GM12878 (cell line): ENCODE data around the gene LDLRAD3. TPM values are rescaled to one million over a fixed set of nuclear protein-coding genes. Genes with fewer than 3 reads are reported as not detected.

Source experiments
- ATAC-seq: fragments of 200-7000 bp; cut with Tn5 transposase; 3 replicates; pipeline ENCODE4 v1.9.1; 2020; ENCODE audit warnings: mild to moderate bottlenecking, moderate library complexity
- BruUV-seq: library from RNA; stranded (reverse); fragments of 400-500 nt; replicated peaks from 2 replicates; lab custom pipeline; 2021; lab: Mats Ljungman, UMichigan
- CTCF ChIA-PET: fragments of 300-600 bp; sonication (Branson Sonifier 250); formaldehyde crosslinking; extraction: SDS; loops from one replicate; lab custom pipeline; 2021; ENCODE audit warnings: inconsistent platforms; lab: Yijun Ruan, JAX
- POLR2A ChIA-PET: fragments of 350-600 bp; formaldehyde crosslinking; extraction: SDS; loops from one replicate; lab custom pipeline; 2021; ENCODE audit warnings: inconsistent platforms; lab: Charles Lee
- RAD21 ChIA-PET: fragments of 300-600 bp; sonication (Branson Sonifier 250); formaldehyde crosslinking; loops from one replicate; lab custom pipeline; 2023; ENCODE audit warnings: antibody characterized with exemption; ENCODE audit not compliant: unreplicated experiment; lab: Charles Lee
- SMC1A ChIA-PET: fragments of 300-600 bp; sonication (Branson Sonifier 250); formaldehyde crosslinking; loops from one replicate; lab custom pipeline; 2023; ENCODE audit not compliant: unreplicated experiment, uncharacterized antibody; lab: Charles Lee
- DNase-seq: peaks from one replicate; pipeline ENCODE4 v3.0.0-alpha.2; 2011; ENCODE audit warnings: low read depth, low spot score
- FAIRE-seq: peaks from 3 replicates; lab custom pipeline; 2011; peaks lifted over from hg19 to GRCh38; lab: Jason Lieb, UNC
- H2AFZ ChIP-seq: 2 replicates; pipeline ENCODE4 v1.6.0; 2011; ENCODE audit warnings: low read depth, low read length, control low read depth; ENCODE audit not compliant: control insufficient read depth
- H3K27ac ChIP-seq: 2 replicates; pipeline ENCODE4 v1.5.1; 2011; ENCODE audit warnings: control low read depth; ENCODE audit not compliant: control insufficient read depth, insufficient read depth
- H3K27me3 ChIP-seq, 2 experiments: replicated peaks in 1 of 2; 2 replicates each; pipeline versions ENCODE4 v1.6.0 to v1.6.1; 2011; ENCODE audit warnings: low read length in 1 of 2; ENCODE audit not compliant: control insufficient read depth in 2 of 2, insufficient read depth in 2 of 2
- H3K36me3 ChIP-seq, 2 experiments: 2 replicates each; pipeline ENCODE4 v1.5.1; 2011; ENCODE audit warnings: low read length in 1 of 2; ENCODE audit not compliant: control insufficient read depth in 2 of 2, insufficient read depth in 2 of 2
- H3K4me1 ChIP-seq: 2 replicates; pipeline ENCODE4 v1.6.1; 2011; ENCODE audit warnings: mild to moderate bottlenecking, low read length, moderate library complexity, mixed read lengths; ENCODE audit not compliant: control insufficient read depth, insufficient read depth
- H3K4me2 ChIP-seq: 2 replicates; pipeline ENCODE4 v1.6.0; 2011; ENCODE audit warnings: control low read depth; ENCODE audit not compliant: control insufficient read depth, insufficient read depth
- H3K4me3 ChIP-seq: fragments of 200-600 bp; sonication (generic); 2 replicates; pipeline ENCODE4 v1.5.1; 2016
- H3K79me2 ChIP-seq: 2 replicates; pipeline ENCODE4 v1.6.0; 2011; ENCODE audit warnings: low read length; ENCODE audit not compliant: control insufficient read depth, insufficient read depth
- H3K9ac ChIP-seq: 2 replicates; pipeline ENCODE4 v1.8.0; 2011; ENCODE audit warnings: low read length, control low read depth, mixed read lengths; ENCODE audit not compliant: control insufficient read depth, insufficient read depth
- H3K9me3 ChIP-seq: replicated peaks from 3 replicates; pipeline ENCODE4 v1.5.1; 2011; ENCODE audit warnings: mild to moderate bottlenecking, low read length; ENCODE audit not compliant: control insufficient read depth, insufficient read depth
- H4K20me1 ChIP-seq: 2 replicates; pipeline ENCODE4 v1.6.0; 2011; ENCODE audit not compliant: control insufficient read depth, insufficient read depth
- EGR1 ChIP-seq, 2 experiments: IDR thresholded peaks; 1 replicate in 1 of 2; 2 replicates in 1 of 2; pipeline ENCODE4 v1.6.1; 2011 to 2012; ENCODE audit warnings: low read depth in 2 of 2, low read length in 2 of 2, borderline replicate concordance in 1 of 2, mild to moderate bottlenecking in 1 of 2, moderate library complexity in 1 of 2
- GABPA ChIP-seq: IDR thresholded peaks from 2 replicates; pipeline ENCODE4 v1.6.1; 2014; ENCODE audit warnings: antibody characterized with exemption, low read depth, mild to moderate bottlenecking, inconsistent platforms
- HDGF ChIP-seq: fragments of 450-650 bp; IDR thresholded peaks from 2 replicates; pipeline ENCODE4 v1.6.1; 2016; ENCODE audit warnings: antibody characterized with exemption
- JUND ChIP-seq: IDR thresholded peaks from 2 replicates; pipeline ENCODE4 v1.6.1; 2012; ENCODE audit warnings: low read depth, mild to moderate bottlenecking, low read length, improper control_type of control experiment, moderate library complexity
- KLF5 ChIP-seq: fragments of 450-650 bp; IDR thresholded peaks from 2 replicates; pipeline ENCODE4 v1.6.1; 2014; ENCODE audit warnings: mild to moderate bottlenecking; ENCODE audit not compliant: partially characterized antibody
- RUNX3 ChIP-seq: IDR thresholded peaks from 2 replicates; pipeline ENCODE4 v1.6.1; 2012; ENCODE audit warnings: low read length, inconsistent platforms
- in situ Hi-C: fragments of 300-500 bp; cut with MboI; formaldehyde crosslinking; loops from 9 replicates; pipeline ENCODE4 v1.14.3; 2018; ENCODE audit warnings: mixed read lengths
- intact Hi-C: fragments of 100-400 bp; cut with micrococcal nuclease; formaldehyde crosslinking; loops from one replicate; pipeline ENCODE4 v1.14.2; 2022; ENCODE audit not compliant: unreplicated experiment
- polyA plus RNA-seq, 11 experiments: library from polyadenylated mRNA; depleted of rRNA in 4 of 11; unstranded in 6 of 11; stranded (reverse) in 5 of 11; fragments of >200 nt; fragmentation: Nextera tagmentation in 4 of 11; fragmentation: Illumina TruSeq in 1 of 11; extraction: Ambion mirVana in 4 of 11; extraction: Trizol in 1 of 11; gene quantifications; 1 replicate in 1 of 11; 2 replicates in 10 of 11; pipeline versions ENCODE4 v1.2.1 to v1.2.3, GENCODE V29; 2011 to 2016; ENCODE audit warnings: inconsistent platforms in 2 of 11, missing spikeins in 2 of 11, low read depth in 1 of 11
- total RNA-seq, 4 experiments: library from RNA; depleted of rRNA in 3 of 4; stranded (reverse); fragments of >200 nt in 3 of 4; fragmentation: Illumina TruSeq in 1 of 4; extraction: Trizol in 1 of 4; gene quantifications; 2 replicates each; pipeline versions ENCODE4 v1.2.1 to v1.2.3, GENCODE V29; 2013 to 2021
- TF ChIP-seq, protein P1 (sequence below): fragments of 450-650 bp; formaldehyde crosslinking; IDR thresholded peaks from 2 replicates; pipeline ENCODE4 v1.4.0; 2020; ENCODE audit warnings: mild to moderate bottlenecking, moderate library complexity
- TF ChIP-seq, protein P2 (sequence below): fragments of 450-650 bp; IDR thresholded peaks from 2 replicates; pipeline ENCODE4 v1.6.1; 2016; ENCODE audit warnings: mild to moderate bottlenecking
- TF ChIP-seq, protein P3 (sequence below): IDR thresholded peaks from 2 replicates; pipeline ENCODE4 v1.6.1; 2011; ENCODE audit warnings: borderline replicate concordance, low read depth, mild to moderate bottlenecking, moderate library complexity, mixed read lengths, low read length; ENCODE audit not compliant: insufficient read depth; ENCODE audit errors: extremely low read length
- TF ChIP-seq, protein P4 (sequence below): fragments of 450-650 bp; IDR thresholded peaks from 2 replicates; pipeline ENCODE4 v1.6.1; 2017; ENCODE audit warnings: antibody characterized with exemption, mild to moderate bottlenecking, moderate library complexity

The LDLRAD3 gene
- total and polyA plus RNA-seq, 10 of the 15 experiments (the other 5 are each of a cell fraction or from before 2014, with no cell fraction given): 2.5 to 17.2 (median 10.7) TPM

DNA sequence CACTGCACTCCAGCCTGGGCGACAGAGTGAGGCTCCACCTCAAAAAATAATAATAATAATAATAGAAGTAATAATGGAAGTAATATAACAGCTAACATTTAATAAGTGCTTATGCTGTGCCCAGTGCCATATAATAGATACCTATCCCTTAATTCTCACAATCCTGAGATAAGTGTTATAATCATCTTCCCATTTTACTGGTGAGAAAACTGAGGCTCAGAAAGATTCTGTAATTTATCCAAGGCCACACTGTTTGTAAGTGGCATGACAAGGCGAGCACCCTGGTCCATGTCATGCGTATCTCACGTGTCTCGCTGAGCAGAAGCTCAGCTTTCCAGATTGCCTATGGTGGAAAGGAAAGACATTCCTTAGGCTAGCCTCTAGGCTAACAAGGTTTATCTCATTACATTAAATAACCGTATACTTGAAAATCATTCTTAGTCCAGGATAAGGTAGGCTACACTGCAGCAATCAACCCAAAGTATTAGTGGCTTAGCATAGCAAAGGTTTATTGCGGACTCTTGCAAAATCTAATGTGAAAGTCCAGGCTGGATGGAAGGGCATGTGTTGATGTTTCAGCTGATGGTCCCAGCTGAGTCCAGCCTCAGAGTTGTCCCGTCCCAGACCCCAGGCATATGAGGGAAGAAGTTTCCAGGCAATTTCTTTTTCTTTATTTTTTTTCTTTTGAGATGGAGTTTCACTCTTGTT, 15.0 kb upstream of the LDLRAD3 start (continued):
- TF ChIP-seq, protein P1, sequence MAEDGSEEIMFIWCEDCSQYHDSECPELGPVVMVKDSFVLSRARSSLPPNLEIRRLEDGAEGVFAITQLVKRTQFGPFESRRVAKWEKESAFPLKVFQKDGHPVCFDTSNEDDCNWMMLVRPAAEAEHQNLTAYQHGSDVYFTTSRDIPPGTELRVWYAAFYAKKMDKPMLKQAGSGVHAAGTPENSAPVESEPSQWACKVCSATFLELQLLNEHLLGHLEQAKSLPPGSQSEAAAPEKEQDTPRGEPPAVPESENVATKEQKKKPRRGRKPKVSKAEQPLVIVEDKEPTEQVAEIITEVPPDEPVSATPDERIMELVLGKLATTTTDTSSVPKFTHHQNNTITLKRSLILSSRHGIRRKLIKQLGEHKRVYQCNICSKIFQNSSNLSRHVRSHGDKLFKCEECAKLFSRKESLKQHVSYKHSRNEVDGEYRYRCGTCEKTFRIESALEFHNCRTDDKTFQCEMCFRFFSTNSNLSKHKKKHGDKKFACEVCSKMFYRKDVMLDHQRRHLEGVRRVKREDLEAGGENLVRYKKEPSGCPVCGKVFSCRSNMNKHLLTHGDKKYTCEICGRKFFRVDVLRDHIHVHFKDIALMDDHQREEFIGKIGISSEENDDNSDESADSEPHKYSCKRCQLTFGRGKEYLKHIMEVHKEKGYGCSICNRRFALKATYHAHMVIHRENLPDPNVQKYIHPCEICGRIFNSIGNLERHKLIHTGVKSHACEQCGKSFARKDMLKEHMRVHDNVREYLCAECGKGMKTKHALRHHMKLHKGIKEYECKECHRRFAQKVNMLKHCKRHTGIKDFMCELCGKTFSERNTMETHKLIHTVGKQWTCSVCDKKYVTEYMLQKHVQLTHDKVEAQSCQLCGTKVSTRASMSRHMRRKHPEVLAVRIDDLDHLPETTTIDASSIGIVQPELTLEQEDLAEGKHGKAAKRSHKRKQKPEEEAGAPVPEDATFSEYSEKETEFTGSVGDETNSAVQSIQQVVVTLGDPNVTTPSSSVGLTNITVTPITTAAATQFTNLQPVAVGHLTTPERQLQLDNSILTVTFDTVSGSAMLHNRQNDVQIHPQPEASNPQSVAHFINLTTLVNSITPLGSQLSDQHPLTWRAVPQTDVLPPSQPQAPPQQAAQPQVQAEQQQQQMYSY: no peak
- TF ChIP-seq, all 136 proteins: peak for 0

DNA sequence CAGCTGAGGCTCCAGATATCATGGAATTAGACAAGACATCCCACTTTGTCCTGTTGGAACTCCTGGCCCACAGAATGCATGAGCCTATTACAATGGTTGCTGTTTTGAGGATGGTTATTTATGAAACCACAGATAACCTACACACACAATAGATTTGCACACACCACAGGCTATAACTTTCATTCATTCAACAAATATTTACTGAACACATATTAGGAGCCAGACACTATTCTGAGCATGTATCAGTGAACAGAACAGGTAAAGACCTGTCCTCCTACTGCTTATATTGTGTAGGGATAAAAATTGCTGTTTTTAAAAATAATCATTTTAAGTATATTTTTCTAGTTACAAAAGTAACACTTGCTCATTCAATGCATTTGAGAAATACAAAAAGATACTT, 13.4 kb upstream of the LDLRAD3 start:
- DNase-seq (no peak), ATAC-seq (no peak), FAIRE-seq (no peak)
- Histone ChIP-seq H3K4me1 (no peaks in the 10 kb centered on the region), H3K4me3 (no peak overlapping the region), H3K9me3 (no peaks in the 10 kb centered on the region; the same call in 2 of the 3 replicates), H2AFZ (no peak overlapping the region), H3K4me2 (no peak overlapping the region), H3K36me3 (no peaks in the 10 kb centered on the region), H3K79me2 (no peaks in the 10 kb centered on the region), H3K27ac (no peak overlapping the region), H4K20me1 (no peaks in the 10 kb centered on the region), H3K27me3 (peaks cover 0 to 3% of the 10 kb centered on the region in 2 experiments; a peak in 2 of 4 replicates), H3K9ac (no peak overlapping the region)
- CTCF ChIA-PET: no interaction called here
- RAD21 ChIA-PET: no interaction called here
- SMC1A ChIA-PET: no interaction called here
- POLR2A ChIA-PET: no interaction called here
- intact Hi-C loops (no loop called here), in situ Hi-C loops (no loop called here)
- no TSS peak for BruUV-seq
- TF ChIP-seq RUNX3 (no peak), JUND (no peak), EGR1 (IDR thresholded peaks at IDR 0.05; ENCODE audit: borderline replicate concordance in 1 of 2, low read depth in 2 of 2, low read length in 2 of 2) (no peak), HDGF (no peak), GABPA (no peak), KLF5 (no peak)
- TF ChIP-seq, protein P2, sequence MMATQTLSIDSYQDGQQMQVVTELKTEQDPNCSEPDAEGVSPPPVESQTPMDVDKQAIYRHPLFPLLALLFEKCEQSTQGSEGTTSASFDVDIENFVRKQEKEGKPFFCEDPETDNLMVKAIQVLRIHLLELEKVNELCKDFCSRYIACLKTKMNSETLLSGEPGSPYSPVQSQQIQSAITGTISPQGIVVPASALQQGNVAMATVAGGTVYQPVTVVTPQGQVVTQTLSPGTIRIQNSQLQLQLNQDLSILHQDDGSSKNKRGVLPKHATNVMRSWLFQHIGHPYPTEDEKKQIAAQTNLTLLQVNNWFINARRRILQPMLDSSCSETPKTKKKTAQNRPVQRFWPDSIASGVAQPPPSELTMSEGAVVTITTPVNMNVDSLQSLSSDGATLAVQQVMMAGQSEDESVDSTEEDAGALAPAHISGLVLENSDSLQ: no peak
- TF ChIP-seq, protein P3, sequence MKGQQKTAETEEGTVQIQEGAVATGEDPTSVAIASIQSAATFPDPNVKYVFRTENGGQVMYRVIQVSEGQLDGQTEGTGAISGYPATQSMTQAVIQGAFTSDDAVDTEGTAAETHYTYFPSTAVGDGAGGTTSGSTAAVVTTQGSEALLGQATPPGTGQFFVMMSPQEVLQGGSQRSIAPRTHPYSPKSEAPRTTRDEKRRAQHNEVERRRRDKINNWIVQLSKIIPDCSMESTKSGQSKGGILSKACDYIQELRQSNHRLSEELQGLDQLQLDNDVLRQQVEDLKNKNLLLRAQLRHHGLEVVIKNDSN: no peak
- TF ChIP-seq, protein P4, sequence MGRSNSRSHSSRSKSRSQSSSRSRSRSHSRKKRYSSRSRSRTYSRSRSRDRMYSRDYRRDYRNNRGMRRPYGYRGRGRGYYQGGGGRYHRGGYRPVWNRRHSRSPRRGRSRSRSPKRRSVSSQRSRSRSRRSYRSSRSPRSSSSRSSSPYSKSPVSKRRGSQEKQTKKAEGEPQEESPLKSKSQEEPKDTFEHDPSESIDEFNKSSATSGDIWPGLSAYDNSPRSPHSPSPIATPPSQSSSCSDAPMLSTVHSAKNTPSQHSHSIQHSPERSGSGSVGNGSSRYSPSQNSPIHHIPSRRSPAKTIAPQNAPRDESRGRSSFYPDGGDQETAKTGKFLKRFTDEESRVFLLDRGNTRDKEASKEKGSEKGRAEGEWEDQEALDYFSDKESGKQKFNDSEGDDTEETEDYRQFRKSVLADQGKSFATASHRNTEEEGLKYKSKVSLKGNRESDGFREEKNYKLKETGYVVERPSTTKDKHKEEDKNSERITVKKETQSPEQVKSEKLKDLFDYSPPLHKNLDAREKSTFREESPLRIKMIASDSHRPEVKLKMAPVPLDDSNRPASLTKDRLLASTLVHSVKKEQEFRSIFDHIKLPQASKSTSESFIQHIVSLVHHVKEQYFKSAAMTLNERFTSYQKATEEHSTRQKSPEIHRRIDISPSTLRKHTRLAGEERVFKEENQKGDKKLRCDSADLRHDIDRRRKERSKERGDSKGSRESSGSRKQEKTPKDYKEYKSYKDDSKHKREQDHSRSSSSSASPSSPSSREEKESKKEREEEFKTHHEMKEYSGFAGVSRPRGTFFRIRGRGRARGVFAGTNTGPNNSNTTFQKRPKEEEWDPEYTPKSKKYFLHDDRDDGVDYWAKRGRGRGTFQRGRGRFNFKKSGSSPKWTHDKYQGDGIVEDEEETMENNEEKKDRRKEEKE: no peak
